Body of pancreas (tissue), 4 donors: ENCODE data around the gene CREB3L1.

Source experiments
- CTCF ChIP-seq, 7 experiments: fragments of 450-650 bp in 4 of 7; fragments of 200-600 bp in 3 of 7; sonication (generic) in 3 of 7; IDR thresholded peaks; one replicate each; pipeline ENCODE4 v1.5.1; 2016 to 2019; ENCODE audit warnings: antibody characterized with exemption in 7 of 7
- POLR2A ChIP-seq, 3 donors: fragments of 450-650 bp; IDR thresholded peaks; one replicate each; pipeline ENCODE4 v1.6.1; 2016; ENCODE audit warnings: antibody characterized with exemption in 3 of 3, mild to moderate bottlenecking in 2 of 3

GRCh38 chr11:46338636-46338987, 61.1 kb downstream of the CREB3L1 start:
- TF ChIP-seq CTCF (IDR thresholded peaks at IDR 0.05) (no peak), POLR2A (IDR thresholded peaks at IDR 0.05) (no peak)
